Right renal pelvis (tissue), 4 donors: ENCODE results near the gene ADAMTS12. TPM values are rescaled to one million over a fixed set of nuclear protein-coding genes. Genes with fewer than 3 reads are reported as not detected.

ENCODE experiments used
- DNase-seq, 4 donors: peaks; one replicate each; pipeline ENCODE4 v3.0.0-alpha.2; 2013; ENCODE audit warnings: low read depth in 4 of 4, low spot score in 3 of 4, missing footprints in 1 of 4
- polyA plus RNA-seq, 4 donors: library from polyadenylated mRNA; unstranded; fragments of 120-200 nt; gene quantifications; one replicate each; pipeline ENCODE4 v1.2.1, GENCODE V29; 2013; ENCODE audit not compliant: insufficient read length in 4 of 4

ADAMTS12 gene
- polyA plus RNA-seq, 4 donors: 14.3 to 17.8 (median 15.9) TPM

- DNase-seq: no peak
Observed at GRCh38 chr5:33809936-33810335, 81.9 kb downstream of the ADAMTS12 start.

DNA sequence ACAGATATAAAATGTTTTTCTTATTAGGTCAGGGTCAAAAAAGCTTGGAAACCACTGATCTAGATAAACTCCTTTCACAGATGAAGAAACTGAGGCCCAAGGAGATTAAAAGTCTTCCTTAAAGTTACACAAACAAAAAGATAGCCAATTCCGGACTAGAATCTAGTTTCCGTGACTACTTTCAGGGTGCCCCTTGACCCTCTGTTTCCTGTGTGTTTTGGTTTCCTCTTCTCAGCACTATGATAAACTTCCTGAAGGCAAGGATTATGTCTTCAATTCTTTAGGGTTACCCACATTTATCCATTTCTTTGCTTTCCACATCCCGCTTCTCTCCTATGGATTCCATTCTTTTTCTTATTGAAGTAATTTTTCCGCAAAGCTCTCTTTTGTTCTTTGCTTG is 83.1 kb downstream of the ADAMTS12 start:
- DNase-seq: no peak

GRCh38 chr5:33807771-33808170 is 84.0 kb downstream of the ADAMTS12 start:
- DNase-seq: no peak

DNA sequence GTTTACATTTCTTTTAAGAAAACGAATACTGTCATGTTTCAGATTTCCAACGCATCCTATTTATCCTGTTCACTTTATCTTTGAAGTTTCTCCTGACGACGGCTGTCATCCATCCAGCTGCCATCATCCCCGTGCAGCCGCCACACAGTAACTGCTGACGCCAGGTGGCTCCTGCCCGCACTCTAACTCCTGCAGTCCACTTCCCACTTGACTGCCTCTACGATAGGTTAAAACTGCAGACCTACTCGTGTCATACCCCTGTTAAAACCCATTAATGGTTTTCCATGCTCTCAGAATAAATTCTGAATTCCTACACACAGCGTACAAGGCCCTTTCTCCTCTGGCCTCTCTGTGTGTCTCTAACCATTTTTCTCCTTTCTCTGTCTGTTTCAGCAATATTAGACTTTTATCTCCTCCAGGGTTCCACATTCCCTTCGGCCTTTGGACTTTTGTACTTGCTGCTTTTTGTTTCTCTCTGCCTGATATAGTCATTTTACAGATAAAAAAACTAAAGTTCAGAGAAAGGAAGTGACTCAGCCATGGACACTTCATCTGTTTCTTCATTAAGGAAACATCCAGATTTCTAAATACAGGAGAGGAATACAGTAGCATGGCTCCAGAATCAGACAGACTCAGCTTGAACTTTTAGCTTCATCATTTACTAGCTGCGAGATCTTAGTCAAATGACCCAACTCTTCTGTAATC is 84.9 kb downstream of the ADAMTS12 start:
- DNase-seq: no peak

DNA sequence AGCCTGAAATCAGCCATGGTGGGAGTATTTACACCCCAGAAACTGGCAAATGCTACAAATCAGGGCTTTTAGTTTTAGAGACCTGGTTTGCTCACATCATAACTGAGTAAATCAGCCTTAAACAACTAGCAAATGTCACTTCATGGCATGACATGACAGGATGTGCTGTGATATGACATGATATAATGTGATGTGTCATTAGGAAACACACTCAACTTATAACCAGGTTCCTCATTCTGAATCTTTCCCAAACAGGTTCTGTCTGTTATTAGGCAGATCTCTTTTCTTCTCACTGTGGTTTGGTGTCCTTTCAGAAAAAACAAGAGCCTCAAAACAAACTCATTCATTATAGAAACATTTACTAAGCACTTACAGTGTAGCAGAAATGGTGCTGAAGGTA is 90.5 kb downstream of the ADAMTS12 start:
- no peak for DNase-seq

GRCh38 chr5:33800241-33800950 is 91.4 kb downstream of the ADAMTS12 start:
- DNase-seq: no peak

- DNase-seq: no peak
Observed at GRCh38 chr5:33795496-33795895, 96.3 kb downstream of the ADAMTS12 start.

GRCh38 chr5:33794550-33795181 is 97.1 kb downstream of the ADAMTS12 start:
- DNase-seq: no peak

- DNase-seq: no peak
Observed at GRCh38 chr5:33793836-33794549, 97.8 kb downstream of the ADAMTS12 start.

DNA sequence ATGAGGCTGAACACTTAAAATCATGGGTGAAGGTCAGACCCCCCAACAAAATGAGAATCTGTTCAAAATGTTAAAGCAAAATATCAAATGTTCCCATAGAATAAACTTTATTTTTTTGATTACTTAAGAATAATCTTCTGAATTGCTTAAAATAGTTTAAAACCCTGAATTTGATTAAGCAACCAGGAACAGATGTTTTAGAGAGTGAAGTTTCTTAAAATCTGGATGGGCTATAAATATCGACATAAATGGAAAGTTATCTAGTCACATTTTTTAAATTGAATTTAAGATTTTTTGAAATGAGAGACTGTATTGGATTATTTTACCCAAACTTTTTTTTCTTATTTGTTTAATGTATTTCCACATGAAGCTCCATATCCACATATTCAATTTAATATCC is 98.5 kb downstream of the ADAMTS12 start:
- no peak for DNase-seq

- no peak for DNase-seq
Observed at GRCh38 chr5:33792559-33792958, 99.2 kb downstream of the ADAMTS12 start.

DNA sequence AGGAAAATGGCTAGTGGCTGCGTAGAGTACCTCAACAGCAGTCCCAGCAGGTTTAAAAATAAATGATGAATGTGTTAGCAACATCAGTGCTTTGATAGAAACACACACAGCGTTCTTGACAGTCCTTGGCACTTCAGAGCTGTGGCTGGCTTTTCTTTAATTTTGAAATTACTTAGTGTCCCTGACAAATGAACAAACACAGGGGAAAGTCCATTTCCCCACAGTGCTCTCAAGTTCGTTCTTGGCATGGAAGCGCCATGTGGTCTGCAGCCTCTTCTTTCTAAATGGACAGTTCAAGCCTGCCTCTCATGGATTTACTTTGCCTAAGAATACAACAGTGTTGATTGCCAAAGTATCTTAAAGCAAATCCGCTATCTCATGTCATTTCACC is 102.2 kb downstream of the ADAMTS12 start:
- DNase-seq: no peak

DNA sequence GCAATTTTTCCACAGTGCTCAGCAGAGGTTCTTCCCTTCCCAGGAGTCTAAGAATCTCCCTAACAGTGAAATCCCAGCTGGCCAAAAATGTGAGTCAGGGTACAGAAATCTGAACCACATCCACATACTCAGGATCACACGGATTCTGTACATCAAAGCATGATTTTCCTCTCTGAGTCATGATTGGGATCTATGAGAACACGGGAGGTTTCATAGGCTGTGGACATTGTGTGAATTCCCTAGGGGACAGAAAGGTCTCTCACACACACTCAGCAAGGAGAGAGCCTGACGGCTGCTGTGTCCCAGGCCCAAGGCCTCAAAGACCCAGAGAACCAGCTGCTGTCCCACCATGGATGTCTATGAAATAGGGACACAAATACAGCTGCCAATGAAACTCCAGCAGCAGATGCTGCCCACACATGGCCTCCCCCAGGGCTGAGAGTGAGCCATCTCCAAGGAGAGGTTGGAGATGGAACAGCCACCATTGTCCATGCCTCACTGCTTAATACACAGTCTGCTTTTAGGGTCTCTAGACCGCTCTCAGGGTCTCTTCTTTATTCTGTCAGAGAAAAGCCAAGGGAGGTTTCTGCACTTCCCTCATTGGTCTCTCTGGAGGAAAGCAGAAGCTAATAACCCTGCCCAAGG is 102.7 kb downstream of the ADAMTS12 start:
- DNase-seq: no peak

DNA sequence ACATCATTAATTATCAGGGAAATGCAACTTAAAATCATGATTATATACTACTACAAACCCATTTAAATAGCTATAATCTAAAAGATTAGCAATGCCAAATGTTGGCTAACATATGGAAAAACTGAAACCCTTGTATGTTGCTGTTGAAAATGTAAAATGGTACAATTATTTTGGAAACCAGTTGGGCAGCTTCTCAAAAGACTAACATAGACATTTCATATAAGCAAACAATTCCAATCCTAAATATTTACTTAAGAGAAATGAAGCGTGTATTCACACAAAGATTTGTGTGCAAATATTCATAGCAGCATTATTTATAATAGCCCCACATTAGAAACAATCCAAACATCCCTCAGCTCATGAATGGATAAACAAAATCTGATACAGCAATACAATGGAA is 106.2 kb downstream of the ADAMTS12 start:
- no peak for DNase-seq

DNA sequence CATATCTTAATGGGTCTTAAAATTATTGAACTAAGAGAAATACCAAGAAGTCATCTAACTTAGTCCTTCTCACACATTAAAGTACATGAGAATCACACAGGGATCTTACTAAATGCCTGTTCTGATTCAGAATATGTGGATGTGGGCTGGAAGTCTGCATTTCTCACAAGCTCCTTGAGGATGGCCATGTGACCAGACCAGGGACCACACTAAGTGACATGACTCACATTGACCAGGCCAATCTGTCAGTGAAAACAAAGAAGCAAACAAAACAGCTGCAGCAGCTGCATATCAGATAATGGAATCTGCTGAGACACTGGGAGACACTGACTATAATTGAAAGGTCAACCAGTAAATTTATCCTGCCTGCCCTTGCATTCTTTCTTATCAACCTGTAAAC is 110.5 kb downstream of the ADAMTS12 start:
- no peak for DNase-seq

DNA sequence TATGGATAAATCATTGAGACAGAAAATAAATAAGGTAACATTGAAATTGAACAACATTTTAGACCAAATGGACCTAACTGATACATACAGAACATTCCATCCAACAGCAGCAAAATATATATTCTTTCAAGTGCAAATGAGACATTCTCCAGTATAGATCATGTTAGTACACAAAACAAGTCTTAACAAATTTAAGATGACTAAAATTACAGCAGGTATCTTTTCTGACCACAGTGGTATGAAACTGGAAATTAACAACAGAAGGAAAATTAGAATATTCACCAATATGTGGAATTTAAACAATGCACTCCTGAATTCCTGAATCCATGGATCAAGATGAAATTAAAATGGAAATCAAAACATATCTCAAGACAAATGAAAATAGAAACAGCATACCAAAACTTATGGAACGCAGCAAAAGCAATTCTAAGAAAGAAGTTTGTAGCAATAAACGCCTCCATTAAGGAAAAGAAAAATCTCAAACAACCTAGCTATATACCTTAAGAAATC is 115.6 kb downstream of the ADAMTS12 start:
- DNase-seq: no peak

DNA sequence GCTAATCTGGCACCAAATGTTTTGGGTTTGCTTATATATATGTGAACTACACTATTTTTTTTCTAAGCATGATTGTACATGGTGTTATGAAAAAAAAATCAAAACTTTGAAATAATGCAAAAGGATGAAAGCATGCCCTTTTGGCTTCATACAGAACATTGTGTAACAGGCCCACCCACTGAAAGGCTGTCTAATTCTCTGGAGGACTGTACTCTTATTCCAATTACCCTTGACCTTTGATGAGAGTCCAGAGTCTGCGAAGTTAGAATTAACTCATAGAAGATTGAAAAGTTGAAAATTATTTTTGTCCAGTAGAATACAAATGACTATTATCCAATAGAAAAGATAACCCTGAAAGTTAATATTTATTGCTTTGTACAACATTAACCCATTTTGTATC is 117.4 kb downstream of the ADAMTS12 start:
- DNase-seq: peak in 1 of 4 donors; percentile 10

GRCh38 chr5:33772380-33772897 is 119.4 kb downstream of the ADAMTS12 start:
- no peak for DNase-seq

DNA sequence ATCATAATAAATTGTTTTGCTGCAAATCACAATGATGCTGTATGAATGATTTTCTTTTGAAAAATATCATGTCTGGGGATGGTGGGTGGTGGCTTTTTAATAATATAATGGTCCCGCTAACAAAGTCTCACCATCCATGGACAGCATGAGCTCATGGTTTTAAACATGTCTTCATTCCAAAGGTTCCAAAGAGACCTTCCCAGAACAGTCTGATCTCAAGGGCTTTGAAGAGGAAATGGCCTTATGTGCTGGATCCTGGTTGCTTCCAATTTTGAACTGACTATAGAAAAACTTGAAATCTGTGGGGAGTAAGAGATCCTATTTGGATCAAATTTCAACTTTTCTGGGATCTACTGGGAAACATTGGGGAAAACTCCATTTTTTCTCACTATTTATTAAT is 121.8 kb downstream of the ADAMTS12 start:
- DNase-seq: no peak

- DNase-seq: no peak
Observed at GRCh38 chr5:33769196-33769595, 122.6 kb downstream of the ADAMTS12 start.
